Natural killer cell (primary cell): ENCODE data around the gene PSMD11. TPM values are rescaled to one million over a fixed set of nuclear protein-coding genes. Genes with fewer than 3 reads are reported as not detected.
A peak's percentile ranks its signal among the peaks of the same experiment; 100 is the strongest.
"Not testable (repeated sequence)": the region's sequence is repeated elsewhere in the genome, so short reads cannot be mapped to it uniquely, and the experiment has no call there.

ENCODE experiments used
- ATAC-seq, 3 donors: fragments of 150-1000 bp in 2 of 3; fragments of 200-7000 bp in 1 of 3; cut with Tn5 transposase; 1 replicate in 1 of 3; 2 replicates in 2 of 3; pipeline ENCODE4 v1.10.0; 2021; ENCODE audit warnings: mild to moderate bottlenecking in 2 of 3, moderate library complexity in 2 of 3
- DNase-seq, 2 donors: peaks; one replicate each; pipeline versions ENCODE4 v3.0.0 to v3.0.0-alpha.2; 2013 to 2021; ENCODE audit warnings: mixed read lengths in 1 of 2
- H3K27ac ChIP-seq: one replicate; pipeline ENCODE4 v1.5.1; 2013; ENCODE audit warnings: mild to moderate bottlenecking, low read length
- H3K27me3 ChIP-seq: one replicate; pipeline ENCODE4 v1.6.1; 2013; ENCODE audit warnings: low read length; ENCODE audit not compliant: control insufficient read depth, insufficient read depth
- H3K36me3 ChIP-seq: one replicate; pipeline ENCODE4 v1.6.1; 2013; ENCODE audit warnings: low read length; ENCODE audit not compliant: control insufficient read depth, insufficient read depth
- H3K4me1 ChIP-seq: one replicate; pipeline ENCODE4 v1.6.1; 2013; ENCODE audit warnings: low read length; ENCODE audit not compliant: control insufficient read depth, insufficient read depth
- H3K4me3 ChIP-seq: one replicate; pipeline ENCODE4 v1.5.1; 2013; ENCODE audit warnings: low read length
- H3K9me3 ChIP-seq: one replicate; pipeline ENCODE4 v1.6.1; 2013; ENCODE audit warnings: low read length; ENCODE audit not compliant: control insufficient read depth, insufficient read depth
- H3K27ac Mint-ChIP-seq, 2 donors: one replicate each; pipeline ENCODE4 v1.8.0; 2022; ENCODE audit warnings: mild to moderate bottlenecking in 2 of 2, mixed read lengths in 2 of 2, moderate library complexity in 1 of 2
- H3K27me3 Mint-ChIP-seq, 2 donors: one replicate each; pipeline ENCODE4 v1.8.0; 2022; ENCODE audit warnings: low read depth in 2 of 2, mixed read lengths in 2 of 2
- H3K36me3 Mint-ChIP-seq: one replicate; pipeline ENCODE4 v1.8.0; 2022; ENCODE audit warnings: mixed read lengths
- H3K4me1 Mint-ChIP-seq, 2 donors: one replicate each; pipeline ENCODE4 v1.8.0; 2022; ENCODE audit warnings: mixed read lengths in 2 of 2
- H3K4me3 Mint-ChIP-seq: one replicate; pipeline ENCODE4 v1.8.0; 2022; ENCODE audit warnings: mild to moderate bottlenecking, moderate library complexity, mixed read lengths
- H3K9me3 Mint-ChIP-seq, 2 donors: one replicate each; pipeline ENCODE4 v1.8.0; 2022; ENCODE audit warnings: mixed read lengths in 2 of 2
- WGBS: methylation state at CpG from one replicate; pipeline ENCODE4 v1.1.7; 2013; ENCODE audit warnings: missing lambda C conversion rate; ENCODE audit not compliant: insufficient coverage; 5-methylcytosine and 5-hydroxymethylcytosine counted together
- intact Hi-C: fragments of 100-400 bp; cut with micrococcal nuclease; formaldehyde crosslinking; loops from one replicate; pipeline ENCODE4 v1.14.2; 2022
- total RNA-seq, 4 donors: library from RNA; stranded (reverse); fragments of 120-200 nt in 1 of 4; gene quantifications; one replicate each; pipeline versions ENCODE4 v1.2.3 to v1.2.4, GENCODE V29; 2013 to 2022
- TF ChIP-seq, protein P1 (sequence below): fragments of 200-600 bp; IDR thresholded peaks from one replicate; pipeline ENCODE4 v1.8.0; 2022; ENCODE audit warnings: antibody characterized with exemption

PSMD11 gene
- total RNA-seq, 3 donors from 2014 or later (not counting 1 experiment from before 2014, with no cell fraction given), result 83.4 to 108 (median 105) TPM

DNA sequence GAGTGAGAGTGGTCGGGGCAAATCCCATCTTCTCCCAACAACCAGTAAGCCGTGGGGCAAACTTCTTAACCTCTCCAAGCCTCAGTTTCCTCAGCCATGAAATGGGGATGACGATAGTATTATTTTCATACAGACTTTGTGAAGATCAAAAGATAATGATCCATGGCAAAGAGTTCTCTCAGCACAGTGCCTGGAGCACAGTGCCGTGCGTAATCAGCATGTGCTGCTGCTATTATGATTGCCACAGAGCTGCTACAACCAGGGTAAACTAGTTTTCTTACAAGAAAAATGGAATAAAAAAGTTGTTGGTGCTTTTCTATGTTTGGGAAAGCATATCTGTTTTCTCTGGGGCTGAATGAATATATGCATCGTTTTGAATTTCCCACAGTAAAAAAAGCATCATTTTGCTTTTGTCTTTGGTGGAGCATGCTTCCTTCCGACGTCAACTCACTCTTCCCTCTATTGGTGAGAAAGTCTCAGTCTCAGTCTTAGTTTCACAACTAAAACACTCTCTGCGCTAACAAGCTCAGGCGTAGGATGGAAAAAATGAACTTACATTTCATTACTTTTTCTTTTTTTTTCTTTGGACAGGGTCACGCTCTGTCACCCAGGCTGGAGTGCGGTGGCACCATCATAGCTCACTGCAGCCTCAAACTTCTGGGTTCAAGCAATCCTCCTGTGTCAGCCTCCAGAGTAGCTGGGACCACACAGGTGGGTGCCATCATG lies 79.7 kb downstream of the PSMD11 start:
- H3K4me3 Mint-ChIP-seq, result peak overlapping the region; percentile 61
- TF ChIP-seq, protein P1, sequence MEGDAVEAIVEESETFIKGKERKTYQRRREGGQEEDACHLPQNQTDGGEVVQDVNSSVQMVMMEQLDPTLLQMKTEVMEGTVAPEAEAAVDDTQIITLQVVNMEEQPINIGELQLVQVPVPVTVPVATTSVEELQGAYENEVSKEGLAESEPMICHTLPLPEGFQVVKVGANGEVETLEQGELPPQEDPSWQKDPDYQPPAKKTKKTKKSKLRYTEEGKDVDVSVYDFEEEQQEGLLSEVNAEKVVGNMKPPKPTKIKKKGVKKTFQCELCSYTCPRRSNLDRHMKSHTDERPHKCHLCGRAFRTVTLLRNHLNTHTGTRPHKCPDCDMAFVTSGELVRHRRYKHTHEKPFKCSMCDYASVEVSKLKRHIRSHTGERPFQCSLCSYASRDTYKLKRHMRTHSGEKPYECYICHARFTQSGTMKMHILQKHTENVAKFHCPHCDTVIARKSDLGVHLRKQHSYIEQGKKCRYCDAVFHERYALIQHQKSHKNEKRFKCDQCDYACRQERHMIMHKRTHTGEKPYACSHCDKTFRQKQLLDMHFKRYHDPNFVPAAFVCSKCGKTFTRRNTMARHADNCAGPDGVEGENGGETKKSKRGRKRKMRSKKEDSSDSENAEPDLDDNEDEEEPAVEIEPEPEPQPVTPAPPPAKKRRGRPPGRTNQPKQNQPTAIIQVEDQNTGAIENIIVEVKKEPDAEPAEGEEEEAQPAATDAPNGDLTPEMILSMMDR, result no peak
- no peaks in the 10 kb centered on the region for H3K27me3 Mint-ChIP-seq
- H3K9me3 Mint-ChIP-seq, result no peaks in the 10 kb centered on the region
- H3K4me1 Mint-ChIP-seq, result peaks cover 80% of the 10 kb centered on the region in 2 donors
- H3K9me3 ChIP-seq, result no peaks in the 10 kb centered on the region
- no peaks in the 10 kb centered on the region for H3K36me3 ChIP-seq
- H3K4me3 ChIP-seq, result no peak overlapping the region
- peak overlapping the region; percentile 91 to 97 for H3K27ac Mint-ChIP-seq
- H3K27ac ChIP-seq, result peak overlapping the region; percentile 74
- ATAC-seq, result peak; percentile 28 to 62 (median 48)
- H3K4me1 ChIP-seq, result peaks cover 84% of the 10 kb centered on the region
- H3K36me3 Mint-ChIP-seq, result no peaks in the 10 kb centered on the region
- intact Hi-C loops, result loop anchor here (1.0 kb wide), 1 partner anchor 21 kb away; no protein-coding TSS in a partner anchor
- H3K27me3 ChIP-seq, result no peaks in the 10 kb centered on the region
- WGBS, result 26% methylated on average over 10 of the region's 12 CpGs
- peak in 1 of 2 donors; percentile 74 for DNase-seq

GRCh38 chr17:32524553-32524880 lies 80.2 kb downstream of the PSMD11 start:
- DNase-seq, ATAC-seq, H3K4me3 ChIP-seq, H3K9me3 Mint-ChIP-seq, H3K36me3 ChIP-seq, H3K27me3 Mint-ChIP-seq, H3K27me3 ChIP-seq, H3K36me3 Mint-ChIP-seq, intact Hi-C loops, H3K9me3 ChIP-seq: not testable (repeated sequence)
- Mint-ChIP-seq H3K4me3 (peak overlapping the region; percentile 61), H3K27ac (peak overlapping the region; percentile 91 to 97), H3K4me1 (peaks cover 81 to 82% of the 10 kb centered on the region in 2 donors)
- peaks cover 87% of the 10 kb centered on the region for H3K4me1 ChIP-seq
- peak overlapping the region; percentile 74 for H3K27ac ChIP-seq
- WGBS, result 69% methylated on average over 2 of the region's 6 CpGs

GRCh38 chr17:32525122-32525521 lies 80.8 kb downstream of the PSMD11 start:
- Histone ChIP-seq H3K36me3 (no peaks in the 10 kb centered on the region), H3K27ac (no peak overlapping the region), H3K9me3 (no peaks in the 10 kb centered on the region), H3K27me3 (no peaks in the 10 kb centered on the region), H3K4me3 (no peak overlapping the region), H3K4me1 (peaks cover 86% of the 10 kb centered on the region)
- ATAC-seq, result no peak
- Mint-ChIP-seq H3K4me3 (peak overlapping the region; percentile 31), H3K4me1 (peaks cover 79 to 82% of the 10 kb centered on the region in 2 donors), H3K9me3 (no peaks in the 10 kb centered on the region), H3K27ac (peak overlapping the region; percentile 91 to 97), H3K36me3 (no peaks in the 10 kb centered on the region), H3K27me3 (no peaks in the 10 kb centered on the region)
- WGBS, result 56% methylated on average over 3 of the region's 4 CpGs
- DNase-seq, result no peak
- intact Hi-C loops, result no loop called here
- TF ChIP-seq, protein P1, result no peak

- WGBS, result 90% methylated on average over 4 of the region's 4 CpGs
- Mint-ChIP-seq H3K4me3 (peak overlapping the region; percentile 17), H3K9me3 (no peaks in the 10 kb centered on the region), H3K27ac (peak overlapping the region; percentile 42 to 78), H3K27me3 (no peaks in the 10 kb centered on the region), H3K4me1 (peaks cover 70 to 77% of the 10 kb centered on the region in 2 donors), H3K36me3 (no peaks in the 10 kb centered on the region)
- Histone ChIP-seq H3K4me3 (no peak overlapping the region), H3K27me3 (no peaks in the 10 kb centered on the region), H3K36me3 (no peaks in the 10 kb centered on the region), H3K27ac (no peak overlapping the region), H3K4me1 (peaks cover 67% of the 10 kb centered on the region), H3K9me3 (no peaks in the 10 kb centered on the region)
- ATAC-seq (no peak), DNase-seq (no peak)
- TF ChIP-seq, protein P1, result no peak
- intact Hi-C loops, result no loop called here
Measured at GRCh38 chr17:32527146-32527545, 82.8 kb downstream of the PSMD11 start.
